GM12892 (cell line): Measurements from ENCODE around the gene TXNDC5.
"Not testable (repeated sequence)": the region's sequence is repeated elsewhere in the genome, so short reads cannot be mapped to it uniquely, and the experiment has no call there.

Source experiments
- DNase-seq: peaks from one replicate; pipeline ENCODE4 v3.0.0; 2011; ENCODE audit not compliant: insufficient read length
- FAIRE-seq: peaks from 2 replicates; lab custom pipeline; 2011; peaks lifted over from hg19 to GRCh38; lab: Jason Lieb, UNC
- POLR2A ChIP-seq: IDR thresholded peaks from 2 replicates; pipeline ENCODE4 v1.6.1; 2011; ENCODE audit warnings: low read depth, low read length, control low read depth
- POLR2AphosphoS5 ChIP-seq: IDR thresholded peaks from 2 replicates; pipeline ENCODE4 v1.6.1; 2011; ENCODE audit warnings: low read depth, low read length, control low read depth
- TAF1 ChIP-seq: IDR thresholded peaks from 2 replicates; pipeline ENCODE4 v1.6.1; 2011; ENCODE audit warnings: low read depth, mild to moderate bottlenecking, control low read depth, low read length, borderline replicate concordance

The TXNDC5 gene

GRCh38 chr6:7901780-7902179 is 8.8 kb downstream of the TXNDC5 start:
- TF ChIP-seq TAF1 (no peak), POLR2AphosphoS5 (no peak), POLR2A (no peak)

DNA sequence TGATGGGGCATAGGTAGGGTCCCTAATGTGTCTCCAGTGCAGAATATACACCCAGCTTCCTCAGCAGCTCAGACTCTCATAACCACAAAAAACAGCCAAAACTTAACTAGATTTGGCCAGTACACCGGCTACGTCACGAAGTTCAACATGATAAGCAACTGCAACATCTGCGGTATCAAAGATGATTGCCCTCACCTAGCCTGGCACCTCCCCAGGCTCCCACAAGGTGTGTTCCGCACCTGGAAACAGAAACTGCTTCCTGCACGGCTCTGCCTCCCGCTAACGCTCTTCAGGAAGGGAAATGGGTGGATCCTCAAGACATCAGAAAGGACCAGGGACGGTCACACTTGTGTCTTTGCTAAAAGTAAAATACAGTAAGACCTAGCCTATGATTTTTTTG is 9.5 kb downstream of the TXNDC5 start:
- no peak for DNase-seq
- TF ChIP-seq POLR2AphosphoS5, result no peak

More at GRCh38 chr6:7901780-7902179, 8.8 kb downstream of the TXNDC5 start:
- no peak for DNase-seq
- no peak for FAIRE-seq

GRCh38 chr6:7900621-7901020 is 10.0 kb downstream of the TXNDC5 start:
- no peak for FAIRE-seq
- no peak for DNase-seq
- no peak for TF ChIP-seq POLR2AphosphoS5
- no peak for TF ChIP-seq POLR2A
- no peak for TF ChIP-seq TAF1

More for the DNA sequence above, 9.5 kb downstream of the TXNDC5 start:
- no peak for FAIRE-seq

- no peak for FAIRE-seq
- no peak for TF ChIP-seq TAF1
- TF ChIP-seq POLR2A, result no peak
- no peak for TF ChIP-seq POLR2AphosphoS5
Measured at GRCh38 chr6:7899889-7900213, 10.7 kb downstream of the TXNDC5 start.

GRCh38 chr6:7899101-7899888 is 11.3 kb downstream of the TXNDC5 start:
- TF ChIP-seq POLR2AphosphoS5 (no peak), TAF1 (no peak), POLR2A (no peak)
- DNase-seq (no peak), FAIRE-seq (no peak)

More at GRCh38 chr6:7899889-7900213, 10.7 kb downstream of the TXNDC5 start:
- no peak for DNase-seq

- not testable (repeated sequence) for DNase-seq, FAIRE-seq
Measured at GRCh38 chr6:7898193-7898586, 12.4 kb downstream of the TXNDC5 start.

GRCh38 chr6:7897461-7898192 is 13.0 kb downstream of the TXNDC5 start:
- FAIRE-seq (no peak), DNase-seq (no peak)
- TF ChIP-seq POLR2AphosphoS5 (no peak; the same call in 1 of the 2 replicates), TAF1 (no peak), POLR2A (peak; percentile 35)

GRCh38 chr6:7896465-7896987 is 14.1 kb downstream of the TXNDC5 start:
- FAIRE-seq (no peak), DNase-seq (no peak)
- TF ChIP-seq POLR2A, result no peak
- no peak for TF ChIP-seq TAF1
- TF ChIP-seq POLR2AphosphoS5, result no peak

- no peak; the same call in 1 of the 2 replicates for TF ChIP-seq POLR2A
- TF ChIP-seq TAF1, result no peak
- TF ChIP-seq POLR2AphosphoS5, result no peak
- no peak for DNase-seq
- no peak for FAIRE-seq
Measured at GRCh38 chr6:7895125-7895423, 15.5 kb downstream of the TXNDC5 start.

GRCh38 chr6:7894262-7895124 is 16.1 kb downstream of the TXNDC5 start:
- no peak for FAIRE-seq
- no peak for TF ChIP-seq TAF1
- TF ChIP-seq POLR2AphosphoS5, result no peak
- TF ChIP-seq POLR2A, result no peak

GRCh38 chr6:7893342-7893741 is 17.2 kb downstream of the TXNDC5 start:
- no peak for FAIRE-seq

More at GRCh38 chr6:7894262-7895124, 16.1 kb downstream of the TXNDC5 start:
- DNase-seq, result no peak

DNA sequence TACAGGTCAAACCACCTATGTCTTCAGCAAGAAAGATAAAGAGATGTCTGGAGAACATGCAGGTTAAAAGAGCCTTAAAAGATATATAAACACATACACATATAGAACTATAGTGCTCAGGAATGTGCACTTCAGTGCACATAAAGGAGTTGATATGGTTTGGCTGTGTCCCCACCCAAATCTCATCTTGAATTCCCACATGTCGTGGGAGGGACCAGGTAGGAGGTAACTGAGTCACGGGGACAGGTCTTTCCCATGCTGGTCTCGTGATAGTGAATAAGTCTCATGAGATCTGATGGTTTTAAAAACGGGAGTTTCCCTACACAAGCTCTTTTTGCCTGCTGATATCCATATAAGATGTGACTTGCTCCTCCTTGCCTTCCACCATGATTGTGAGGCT is 18.2 kb downstream of the TXNDC5 start:
- not testable (repeated sequence) for FAIRE-seq, DNase-seq

More at GRCh38 chr6:7893342-7893741, 17.2 kb downstream of the TXNDC5 start:
- TF ChIP-seq POLR2AphosphoS5, result peak; percentile 60; the same call in 1 of the 2 replicates
- no peak for TF ChIP-seq TAF1
- peak; percentile 58 for TF ChIP-seq POLR2A
- no peak for DNase-seq
